IMR-90 (cell line): Measurements from ENCODE around the gene RIMBP3B.
"Not testable (repeated sequence)": the region's sequence is repeated elsewhere in the genome, so short reads cannot be mapped to it uniquely, and the experiment has no call there.

Source experiments
- CEBPB ChIP-seq: IDR thresholded peaks from 2 replicates; pipeline ENCODE4 v1.6.1; 2012; ENCODE audit warnings: low read depth, low read length, improper control_type of control experiment
- CTCF ChIP-seq: conservative IDR thresholded peaks from 2 replicates; pipeline ENCODE4 v1.5.1; 2012; ENCODE audit warnings: mild to moderate bottlenecking, low read depth, low read length, improper control_type of control experiment
- ELK1 ChIP-seq: fragments of 150-350 bp; IDR thresholded peaks from 2 replicates; pipeline ENCODE4 v1.6.1; 2016; ENCODE audit warnings: low read depth, mild to moderate bottlenecking, low read length, moderate library complexity, borderline replicate concordance
- MAZ ChIP-seq: IDR thresholded peaks from 2 replicates; pipeline ENCODE4 v1.6.1; 2012; ENCODE audit warnings: low read depth, mild to moderate bottlenecking, low read length, improper control_type of control experiment, moderate library complexity, borderline replicate concordance
- POLR2A ChIP-seq: IDR thresholded peaks from 2 replicates; pipeline ENCODE4 v1.6.1; 2012; ENCODE audit warnings: mild to moderate bottlenecking, low read depth, low read length
- RAD21 ChIP-seq: IDR thresholded peaks from 2 replicates; pipeline ENCODE4 v1.6.1; 2012; ENCODE audit warnings: low read length, improper control_type of control experiment
- RFX5 ChIP-seq: IDR thresholded peaks from 2 replicates; pipeline ENCODE4 v1.8.0; 2012; ENCODE audit warnings: low read depth, mild to moderate bottlenecking, low read length, moderate library complexity
- SMC3 ChIP-seq: fragments of 150-350 bp; IDR thresholded peaks from 2 replicates; pipeline ENCODE4 v1.6.1; 2016; ENCODE audit warnings: low read depth, mild to moderate bottlenecking, antibody characterized with exemption, low read length, moderate library complexity

GRCh38 chr22:21418974-21419638, 35.6 kb downstream of the RIMBP3B start:
- not testable (repeated sequence) for TF ChIP-seq CTCF, SMC3, ELK1, RAD21, CEBPB, MAZ, POLR2A, RFX5
